Mesendoderm (in vitro differentiated cells): Measurements from ENCODE around the gene ABCC9.

Experiments
- DNase-seq: peaks from one replicate; pipeline ENCODE4 v3.0.0; 2013
- H2AK5ac ChIP-seq: 2 replicates; pipeline ENCODE4 v1.6.1; 2013; ENCODE audit warnings: low read length, inconsistent platforms
- H2BK120ac ChIP-seq: 2 replicates; pipeline ENCODE4 v1.6.1; 2013; ENCODE audit warnings: low read depth, mild to moderate bottlenecking, low read length, moderate library complexity, mixed read lengths
- H2BK15ac ChIP-seq: replicated peaks from 2 replicates; pipeline ENCODE4 v1.6.1; 2013; ENCODE audit warnings: low read depth, mild to moderate bottlenecking, moderate library complexity
- H2BK5ac ChIP-seq: 2 replicates; pipeline ENCODE4 v1.6.1; 2013; ENCODE audit warnings: low read length, inconsistent platforms
- H3K18ac ChIP-seq: 2 replicates; pipeline ENCODE4 v1.6.1; 2013; ENCODE audit warnings: mild to moderate bottlenecking, low read length, mixed read lengths
- H3K23ac ChIP-seq: one replicate; pipeline ENCODE4 v1.6.1; 2013; ENCODE audit warnings: low read length
- H3K27ac ChIP-seq: 2 replicates; pipeline ENCODE4 v1.5.1; 2013; ENCODE audit warnings: low read depth, mild to moderate bottlenecking, inconsistent platforms, low read length, moderate library complexity
- H3K27me3 ChIP-seq: 2 replicates; pipeline ENCODE4 v1.6.1; 2013; ENCODE audit warnings: low read length, control low read depth, mild to moderate bottlenecking, inconsistent platforms; ENCODE audit not compliant: insufficient read depth, poor library complexity
- H3K36me3 ChIP-seq: 2 replicates; pipeline ENCODE4 v1.6.1; 2013; ENCODE audit warnings: low read length, inconsistent platforms; ENCODE audit not compliant: control insufficient read depth, insufficient read depth
- H3K4ac ChIP-seq: one replicate; pipeline ENCODE4 v1.6.1; 2013; ENCODE audit warnings: low read depth, mild to moderate bottlenecking, low read length, moderate library complexity
- H3K4me1 ChIP-seq: 2 replicates; pipeline ENCODE4 v1.6.1; 2013; ENCODE audit warnings: low read depth, low read length, inconsistent platforms; ENCODE audit not compliant: control insufficient read depth
- H3K4me2 ChIP-seq: 2 replicates; pipeline ENCODE4 v1.6.1; 2013; ENCODE audit warnings: low read length
- H3K4me3 ChIP-seq: 2 replicates; pipeline ENCODE4 v1.5.1; 2013; ENCODE audit warnings: mild to moderate bottlenecking, low read length
- H3K56ac ChIP-seq: one replicate; pipeline ENCODE4 v1.6.1; 2013; ENCODE audit warnings: low read length
- H3K79me1 ChIP-seq: 2 replicates; pipeline ENCODE4 v1.6.1; 2013; ENCODE audit warnings: low read length, inconsistent platforms
- H3K79me2 ChIP-seq: 2 replicates; pipeline ENCODE4 v1.6.1; 2013; ENCODE audit warnings: mild to moderate bottlenecking, low read length; ENCODE audit not compliant: control insufficient read depth, insufficient read depth
- H3K9ac ChIP-seq: 2 replicates; pipeline ENCODE4 v1.6.1; 2013; ENCODE audit warnings: low read length, inconsistent platforms
- H4K5ac ChIP-seq: one replicate; pipeline ENCODE4 v1.6.1; 2013; ENCODE audit warnings: low read length
- H4K8ac ChIP-seq: one replicate; pipeline ENCODE4 v1.6.1; 2013; ENCODE audit warnings: low read depth, mild to moderate bottlenecking, control low read depth, low read length, moderate library complexity
- WGBS: extraction: QIAGEN DNeasy Blood & Tissue Kit; methylation state at CpG from one replicate; pipeline ENCODE4 v1.1.7; 2013; ENCODE audit warnings: low lambda C conversion rate, missing lambda C conversion rate; ENCODE audit not compliant: insufficient coverage; ENCODE audit errors: extremely low coverage; 5-methylcytosine and 5-hydroxymethylcytosine counted together

The ABCC9 gene

GRCh38 chr12:21888276-21888863, 52.9 kb downstream of the ABCC9 start:
- Histone ChIP-seq H3K4me3 (no peak overlapping the region), H3K4me2 (no peak overlapping the region), H3K79me1 (no peaks in the 10 kb centered on the region), H3K18ac (no peak overlapping the region), H3K27me3 (no peaks in the 10 kb centered on the region), H3K4ac (no peak overlapping the region), H2BK15ac (no peak overlapping the region), H3K36me3 (no peaks in the 10 kb centered on the region), H3K56ac (no peak overlapping the region), H2BK120ac (no peak overlapping the region), H3K79me2 (no peaks in the 10 kb centered on the region), H2BK5ac (no peak overlapping the region), H4K8ac (no peak overlapping the region), H3K4me1 (no peaks in the 10 kb centered on the region), H3K23ac (no peak overlapping the region), H3K9ac (no peak overlapping the region), H2AK5ac (no peak overlapping the region), H3K27ac (no peak overlapping the region), H4K5ac (no peak overlapping the region)
- WGBS = no CpG with 5 or more reads among the region's 2 CpGs
- DNase-seq = no peak

GRCh38 chr12:21884936-21885335, 56.3 kb downstream of the ABCC9 start:
- no peak overlapping the region for H2BK5ac ChIP-seq
- H4K8ac ChIP-seq = no peak overlapping the region
- no peak overlapping the region for H3K4ac ChIP-seq
- H2BK120ac ChIP-seq = no peak overlapping the region
- H3K18ac ChIP-seq = no peak overlapping the region
- H3K23ac ChIP-seq = no peak overlapping the region
- H3K4me1 ChIP-seq = no peaks in the 10 kb centered on the region
- H3K79me2 ChIP-seq = no peaks in the 10 kb centered on the region
- no peak overlapping the region for H3K27ac ChIP-seq
- H3K4me2 ChIP-seq = no peak overlapping the region
- H2BK15ac ChIP-seq = no peak overlapping the region
- H3K56ac ChIP-seq = no peak overlapping the region
- H2AK5ac ChIP-seq = no peak overlapping the region
- H3K27me3 ChIP-seq = no peaks in the 10 kb centered on the region
- DNase-seq = no peak
- H3K79me1 ChIP-seq = no peaks in the 10 kb centered on the region
- no CpG with 5 or more reads among the region's 1 CpG for WGBS
- no peak overlapping the region for H4K5ac ChIP-seq
- no peak overlapping the region for H3K9ac ChIP-seq
- H3K4me3 ChIP-seq = no peak overlapping the region
- H3K36me3 ChIP-seq = no peaks in the 10 kb centered on the region

GRCh38 chr12:21882635-21883034, 58.6 kb downstream of the ABCC9 start:
- no CpG with 5 or more reads among the region's 4 CpGs for WGBS

GRCh38 chr12:21881965-21882364, 59.3 kb downstream of the ABCC9 start:
- Histone ChIP-seq H3K27me3 (no peaks in the 10 kb centered on the region), H3K79me1 (no peaks in the 10 kb centered on the region), H4K5ac (no peak overlapping the region), H2BK15ac (no peak overlapping the region), H3K36me3 (no peaks in the 10 kb centered on the region), H3K23ac (no peak overlapping the region), H2BK120ac (no peak overlapping the region), H3K18ac (no peak overlapping the region), H3K4me1 (no peaks in the 10 kb centered on the region), H2AK5ac (no peak overlapping the region), H4K8ac (no peak overlapping the region), H3K4me2 (no peak overlapping the region), H3K4me3 (no peak overlapping the region), H3K56ac (no peak overlapping the region), H3K79me2 (no peaks in the 10 kb centered on the region), H2BK5ac (no peak overlapping the region), H3K4ac (no peak overlapping the region), H3K27ac (no peak overlapping the region), H3K9ac (no peak overlapping the region)
- no CpG with 5 or more reads among the region's 4 CpGs for WGBS
- no peak for DNase-seq

More at GRCh38 chr12:21882635-21883034, 58.6 kb downstream of the ABCC9 start:
- Histone ChIP-seq H3K36me3 (no peaks in the 10 kb centered on the region), H2BK120ac (no peak overlapping the region), H4K5ac (no peak overlapping the region), H3K4me1 (no peaks in the 10 kb centered on the region), H2BK5ac (no peak overlapping the region), H3K56ac (no peak overlapping the region), H3K27me3 (no peaks in the 10 kb centered on the region), H3K4ac (no peak overlapping the region), H2AK5ac (no peak overlapping the region), H3K23ac (no peak overlapping the region), H3K79me2 (no peaks in the 10 kb centered on the region), H3K27ac (no peak overlapping the region), H3K4me2 (no peak overlapping the region), H2BK15ac (no peak overlapping the region), H3K18ac (no peak overlapping the region), H3K9ac (no peak overlapping the region), H4K8ac (no peak overlapping the region), H3K4me3 (no peak overlapping the region), H3K79me1 (no peaks in the 10 kb centered on the region)
- no peak for DNase-seq

- Histone ChIP-seq H3K27me3 (no peaks in the 10 kb centered on the region), H3K9ac (no peak overlapping the region), H3K4me2 (no peak overlapping the region), H3K4me1 (no peaks in the 10 kb centered on the region), H4K5ac (no peak overlapping the region), H3K4me3 (no peak overlapping the region), H3K18ac (no peak overlapping the region), H3K23ac (no peak overlapping the region), H3K79me2 (no peaks in the 10 kb centered on the region), H3K27ac (no peak overlapping the region), H3K79me1 (no peaks in the 10 kb centered on the region), H3K56ac (no peak overlapping the region), H3K4ac (no peak overlapping the region), H2AK5ac (no peak overlapping the region), H2BK120ac (no peak overlapping the region), H2BK5ac (no peak overlapping the region), H2BK15ac (no peak overlapping the region), H4K8ac (no peak overlapping the region), H3K36me3 (no peaks in the 10 kb centered on the region)
- DNase-seq = no peak
- no CpG with 5 or more reads among the region's 1 CpG for WGBS
These were observed 61.9 kb downstream of the ABCC9 start for GRCh38 chr12:21879312-21879711.

GRCh38 chr12:21877293-21877982, 63.8 kb downstream of the ABCC9 start:
- Histone ChIP-seq H3K4me1 (no peaks in the 10 kb centered on the region), H3K36me3 (no peaks in the 10 kb centered on the region), H3K23ac (no peak overlapping the region), H4K8ac (no peak overlapping the region), H2AK5ac (no peak overlapping the region), H2BK120ac (no peak overlapping the region), H3K9ac (no peak overlapping the region), H3K56ac (no peak overlapping the region), H2BK15ac (no peak overlapping the region), H3K79me2 (no peaks in the 10 kb centered on the region), H3K18ac (no peak overlapping the region), H3K79me1 (no peaks in the 10 kb centered on the region), H3K4me3 (no peak overlapping the region), H3K27me3 (no peaks in the 10 kb centered on the region), H3K27ac (no peak overlapping the region), H2BK5ac (no peak overlapping the region), H3K4ac (no peak overlapping the region), H3K4me2 (no peak overlapping the region), H4K5ac (no peak overlapping the region)
- WGBS = no CpG with 5 or more reads among the region's 2 CpGs
- DNase-seq = no peak
